SKM-1 (cell line): ENCODE results near the gene CD59.

Source experiments
- DNase-seq: peaks from one replicate; lab custom pipeline; 2025; ENCODE audit not compliant: unreplicated experiment; lab: John Stamatoyannopoulos, UW

CD59 gene, protein sequence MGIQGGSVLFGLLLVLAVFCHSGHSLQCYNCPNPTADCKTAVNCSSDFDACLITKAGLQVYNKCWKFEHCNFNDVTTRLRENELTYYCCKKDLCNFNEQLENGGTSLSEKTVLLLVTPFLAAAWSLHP

DNA sequence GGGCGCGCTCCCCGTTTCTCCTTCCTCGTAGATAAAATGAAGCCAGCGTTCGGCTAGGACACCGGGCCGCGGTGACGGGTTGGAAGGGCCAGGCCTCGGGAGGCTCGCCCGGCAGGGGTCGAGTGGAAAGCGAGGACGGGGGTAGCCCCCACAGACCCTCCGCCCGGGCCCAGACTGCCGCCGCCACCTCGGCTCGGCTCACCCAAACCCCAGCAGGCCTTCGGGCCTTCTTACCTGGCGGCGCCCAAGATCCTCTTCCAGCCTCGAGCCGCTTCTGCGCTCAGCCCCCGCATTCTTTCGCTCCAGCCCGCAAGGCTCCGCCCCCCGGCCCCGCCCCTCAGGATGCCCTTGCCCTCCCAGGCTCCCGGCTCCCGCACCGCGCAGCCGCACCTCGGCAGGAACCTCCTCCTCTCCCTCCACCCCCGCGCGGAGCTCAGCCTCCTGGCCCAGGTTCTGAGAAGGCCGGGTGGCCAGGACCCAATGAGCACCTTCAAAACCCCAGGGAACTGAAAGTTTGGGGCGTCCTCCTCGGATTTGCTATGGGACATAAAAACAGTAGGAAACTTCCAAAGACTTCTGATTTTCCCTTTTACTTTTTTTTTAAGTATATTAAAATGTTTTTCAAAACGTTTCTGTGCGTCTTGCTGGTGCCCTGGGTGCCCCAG lies at the start of gene CD59:
TSS of gene CD59 (minus strand) at position 276 of the 665 bp plus-strand sequence. CDS start 13,978 bp downstream, outside the sequence.
- peak; percentile 75 for DNase-seq

DNA sequence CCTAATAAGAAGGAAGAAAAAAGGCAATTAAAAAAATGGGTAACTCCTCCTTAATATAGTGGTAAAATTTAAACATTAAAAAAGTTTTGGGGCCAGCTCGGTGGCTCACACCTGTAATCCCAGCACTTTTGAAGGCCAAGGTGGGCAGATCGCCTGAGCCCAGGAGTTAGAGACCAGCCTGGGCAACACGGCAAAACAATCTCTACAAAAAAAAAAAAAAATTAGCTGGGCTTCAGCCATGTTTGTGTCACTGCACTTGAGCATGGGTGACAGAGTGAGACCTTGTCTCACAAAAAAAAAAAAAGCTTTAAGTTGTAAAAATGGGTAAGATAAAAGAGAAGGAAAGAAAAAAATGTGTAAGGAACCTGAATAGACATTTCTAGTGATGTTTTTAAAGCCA lies 49.4 kb upstream of the CD59 start:
- no peak for DNase-seq

DNA sequence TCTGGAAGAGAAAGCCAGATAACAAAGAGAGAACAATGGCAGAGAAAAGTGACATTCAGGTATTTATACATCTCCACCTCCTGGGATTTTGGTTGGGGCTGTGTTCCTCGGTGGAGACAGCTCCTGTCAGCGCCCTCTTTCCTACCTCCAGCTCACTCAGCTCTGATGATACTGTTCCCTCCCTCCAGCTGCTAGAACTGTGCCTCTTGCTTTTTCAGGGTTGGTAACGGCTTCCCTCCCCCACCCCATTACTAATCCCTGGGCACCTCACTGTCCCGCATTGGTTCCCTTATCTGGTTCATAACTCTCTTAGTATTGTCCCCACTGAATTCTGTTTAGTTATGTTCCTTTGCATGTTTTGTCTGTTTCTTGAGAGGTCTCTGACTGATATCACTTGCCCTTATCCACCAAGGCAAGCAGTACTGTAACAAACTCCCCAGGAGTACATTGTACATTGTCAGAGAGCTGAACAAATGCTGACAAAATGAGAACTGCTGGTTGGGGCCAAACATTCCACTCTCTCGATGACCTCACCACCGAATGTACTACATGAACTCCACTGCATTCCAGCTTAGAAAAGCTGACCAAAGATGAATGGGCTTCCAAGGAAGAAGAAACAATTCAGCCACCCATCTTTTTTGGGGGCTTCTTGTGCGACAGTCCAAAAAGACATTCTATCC lies 43.8 kb upstream of the CD59 start:
- no peak for DNase-seq

DNA sequence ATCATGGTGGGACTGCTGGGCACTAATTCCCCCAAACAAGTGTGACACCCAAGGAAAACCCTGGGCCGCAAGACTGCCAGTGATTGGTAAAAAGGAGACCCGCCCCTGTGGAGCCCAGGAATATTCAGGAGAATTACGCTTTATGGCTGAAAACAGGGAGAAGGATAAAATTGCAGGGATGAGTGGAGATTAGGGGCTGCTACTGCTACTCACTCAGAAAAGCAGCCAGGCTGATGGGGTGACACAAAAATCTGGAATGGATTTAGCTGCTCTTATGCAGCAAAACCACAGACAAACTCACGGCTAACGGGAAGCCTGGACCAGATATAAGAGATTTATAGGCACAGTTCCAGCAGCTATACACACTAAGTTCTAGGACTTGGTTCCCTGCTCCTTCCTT lies 42.5 kb upstream of the CD59 start:
- no peak for DNase-seq

DNA sequence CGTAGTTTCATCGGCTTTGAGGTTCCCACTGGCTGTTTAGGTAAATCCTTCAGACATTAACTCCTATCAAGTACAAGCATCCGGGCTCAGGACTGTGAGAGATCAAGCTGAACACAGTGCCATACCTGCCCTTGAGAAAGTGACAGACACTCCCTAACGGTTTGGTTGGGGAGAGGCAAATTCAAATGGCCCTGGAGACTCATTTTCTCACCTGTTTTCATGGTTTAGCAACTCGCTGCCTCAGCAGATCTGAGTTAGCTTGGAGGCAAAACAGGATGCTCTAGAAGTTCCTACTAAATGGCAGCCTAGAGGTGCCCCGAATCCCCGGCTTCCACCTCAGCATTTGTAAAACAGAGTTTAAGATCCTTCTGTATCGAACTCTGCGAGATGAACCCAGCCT lies 41.7 kb upstream of the CD59 start:
- DNase-seq = no peak

DNA sequence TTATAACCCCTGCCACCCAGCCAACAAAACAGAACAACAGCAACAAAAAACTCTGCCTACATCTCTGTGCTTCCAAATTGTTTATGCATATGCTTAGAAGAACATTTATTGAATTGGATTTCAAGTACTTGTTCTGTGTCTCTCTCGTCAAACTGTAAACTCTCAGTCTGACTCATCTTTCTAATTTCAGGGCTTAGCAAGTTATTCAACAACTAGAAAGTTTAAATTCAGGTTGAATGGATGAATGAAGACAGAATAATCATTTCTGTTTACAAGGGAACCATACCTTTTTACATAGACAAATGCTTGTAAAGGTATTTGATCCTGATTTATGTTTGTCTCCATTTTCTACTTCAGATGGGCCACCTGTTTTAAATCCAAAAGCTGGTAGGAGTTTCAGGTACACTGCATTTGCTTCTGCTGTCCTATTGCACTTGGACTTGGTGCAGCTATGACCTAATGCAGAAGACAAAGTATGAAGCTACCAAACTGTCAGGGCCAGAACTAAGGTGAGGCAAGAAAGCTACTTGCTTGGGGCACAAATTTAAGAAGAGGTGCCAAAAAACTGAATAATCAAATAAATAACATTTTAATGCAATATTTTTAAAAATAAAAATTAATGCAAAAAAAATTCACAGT lies 39.7 kb upstream of the CD59 start:
- no peak for DNase-seq

DNA sequence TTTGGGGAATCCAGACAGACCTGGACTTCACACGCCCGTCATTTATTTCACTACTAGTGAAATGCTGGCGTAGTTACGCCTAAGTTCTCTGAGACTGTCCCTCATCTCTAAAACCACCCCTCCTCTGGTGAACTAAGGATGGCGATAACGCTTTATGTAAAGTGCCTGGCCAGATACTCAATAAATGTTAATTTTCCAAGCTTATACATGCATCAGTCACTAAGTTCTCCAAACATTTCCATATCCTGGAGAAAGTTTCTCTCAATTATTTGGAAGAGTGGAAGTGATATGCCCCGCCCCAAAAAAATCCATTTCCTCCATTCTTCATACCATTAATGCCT lies 39.2 kb upstream of the CD59 start:
- DNase-seq = no peak

DNA sequence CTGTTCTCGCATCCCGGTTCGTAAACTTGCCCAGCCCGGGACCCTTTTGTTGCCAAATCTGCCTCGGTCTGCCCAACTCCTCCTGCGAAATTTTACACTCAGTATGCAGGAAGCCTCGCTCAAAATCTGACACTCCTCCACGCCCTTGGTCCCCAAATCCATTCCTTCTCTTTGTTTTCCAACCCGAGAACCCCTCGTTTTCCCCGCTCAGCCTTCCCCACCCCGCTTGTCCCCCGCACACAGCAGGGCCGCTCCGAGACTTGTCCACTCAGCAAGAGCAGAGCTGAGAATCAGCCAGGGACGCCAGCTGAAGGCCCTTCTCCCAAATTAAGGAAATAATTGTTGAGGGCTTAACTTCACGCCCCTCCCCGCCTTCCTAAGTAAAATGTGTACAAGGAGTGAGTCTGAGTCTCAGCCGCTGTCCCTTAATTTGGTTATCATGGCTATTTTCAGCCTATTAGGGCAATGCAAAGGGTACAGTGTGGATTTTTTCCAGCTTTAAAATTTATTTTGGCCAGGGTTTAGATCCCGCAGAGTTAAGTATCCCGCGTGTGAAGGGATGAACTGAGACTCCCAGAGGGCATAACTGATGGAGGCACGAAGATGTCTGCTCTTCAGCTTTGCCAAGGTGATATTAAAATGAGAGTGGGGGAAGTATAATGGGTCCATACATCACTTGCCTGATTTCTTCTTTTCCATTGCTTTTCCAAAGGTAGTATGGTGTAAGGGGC lies 38.7 kb upstream of the CD59 start:
- no peak for DNase-seq

DNA sequence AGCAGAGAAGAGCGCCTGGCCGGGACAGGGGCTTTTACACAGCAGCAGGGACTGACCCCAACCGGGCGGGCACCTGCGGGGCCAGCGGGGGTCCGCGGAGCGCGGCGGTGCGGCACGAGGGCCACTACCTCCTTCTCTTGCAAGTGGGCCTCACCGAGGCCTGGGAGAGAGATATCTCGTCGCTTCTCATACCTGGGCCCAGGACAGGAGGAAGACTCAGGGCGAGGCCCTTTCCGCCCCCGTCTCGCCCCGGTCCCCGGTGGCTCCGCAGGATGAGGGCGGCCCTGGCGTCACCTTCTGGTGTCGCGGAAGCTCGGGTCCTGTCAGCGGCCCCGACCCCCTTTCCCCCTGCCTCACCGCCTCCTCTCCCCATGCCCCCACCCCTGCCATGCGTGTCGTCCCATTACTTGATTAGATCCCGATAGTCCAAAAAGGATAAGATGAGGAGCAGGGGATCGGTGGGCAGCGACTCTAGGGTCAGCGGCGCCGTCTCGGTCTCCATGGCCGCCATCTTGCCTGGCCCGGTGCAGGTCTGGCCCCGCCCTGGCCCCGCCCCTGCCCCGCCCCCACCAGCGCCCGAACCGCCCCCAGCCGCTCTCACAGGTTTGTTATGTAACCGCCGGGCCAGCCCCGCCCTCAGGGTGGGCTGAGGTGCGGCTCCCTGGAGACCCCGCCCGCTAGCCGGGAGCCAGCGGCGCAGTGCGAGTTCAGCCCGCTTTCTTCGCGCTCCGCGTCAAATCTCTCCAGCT lies 37.9 kb upstream of the CD59 start, which contains the start of gene FBXO3:
TSS of gene FBXO3 (minus strand) at position 534 of the 749 bp plus-strand sequence. CDS start at position 511, 23 bp downstream.
- DNase-seq = peak; percentile 69

DNA sequence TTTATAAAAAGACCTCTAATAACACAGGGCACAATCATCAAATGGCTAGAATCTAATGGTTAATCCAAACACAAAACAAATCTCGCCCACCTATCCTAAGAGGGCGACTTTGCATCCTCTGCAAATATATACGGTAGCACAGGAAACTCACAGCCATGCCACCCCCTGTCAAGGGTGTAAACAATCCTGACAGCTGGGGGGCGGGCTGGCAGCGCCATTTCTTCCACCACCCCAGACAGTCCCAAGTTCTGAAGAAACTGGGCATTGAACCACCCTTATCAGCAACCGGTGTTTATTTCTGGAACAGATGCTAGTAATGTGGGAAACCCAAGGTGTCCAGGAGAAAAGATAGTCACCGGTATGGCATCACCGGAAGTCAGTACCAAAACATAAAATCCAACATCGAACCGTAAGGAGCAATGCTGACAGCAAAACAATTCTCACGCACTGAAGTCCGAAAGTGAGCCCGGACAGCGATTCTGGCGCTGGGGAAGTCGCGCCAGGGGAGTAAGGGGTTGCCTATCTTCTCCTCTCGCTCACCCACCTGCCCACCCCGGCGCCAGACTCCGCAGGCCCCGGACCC lies 37.3 kb upstream of the CD59 start:
- no peak for DNase-seq

DNA sequence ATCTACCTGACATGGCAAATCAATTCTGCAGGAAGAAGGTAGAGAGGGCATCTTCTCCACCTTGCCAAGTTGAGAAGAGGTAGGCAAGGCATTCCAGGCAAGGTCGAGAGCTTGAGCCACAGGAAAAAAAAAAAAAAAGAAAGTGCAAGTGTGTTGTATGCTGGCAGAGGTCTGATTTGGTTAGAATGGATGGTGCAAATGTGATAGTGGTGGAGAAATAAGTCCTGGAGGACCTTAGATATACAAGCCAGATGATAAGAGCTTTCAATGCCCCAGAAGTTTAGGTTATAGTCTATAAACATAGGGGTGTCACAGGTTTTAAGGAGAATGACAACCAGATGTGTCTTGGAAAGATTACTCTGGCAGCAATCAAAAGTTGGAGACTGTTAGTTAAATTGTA lies 36.6 kb upstream of the CD59 start:
- no peak for DNase-seq

DNA sequence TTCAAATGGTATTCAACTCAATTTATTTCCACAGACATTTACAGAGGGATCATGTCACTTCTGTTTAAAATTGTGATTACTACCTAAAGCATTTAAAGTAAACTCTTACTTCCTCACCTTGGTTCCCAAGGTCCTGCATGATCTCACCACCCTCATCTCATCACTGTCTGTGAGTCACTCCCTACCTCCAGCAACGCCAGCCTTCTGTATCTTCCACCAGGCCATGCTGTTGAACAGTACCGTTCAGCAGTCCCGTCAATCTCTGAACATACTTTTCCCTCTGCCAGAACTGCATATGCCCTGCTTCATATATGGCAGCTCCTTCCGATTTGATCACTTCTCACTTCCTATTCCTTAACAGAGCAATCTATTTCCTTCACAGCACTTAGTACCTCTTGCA lies 36.1 kb upstream of the CD59 start:
- DNase-seq = no peak

DNA sequence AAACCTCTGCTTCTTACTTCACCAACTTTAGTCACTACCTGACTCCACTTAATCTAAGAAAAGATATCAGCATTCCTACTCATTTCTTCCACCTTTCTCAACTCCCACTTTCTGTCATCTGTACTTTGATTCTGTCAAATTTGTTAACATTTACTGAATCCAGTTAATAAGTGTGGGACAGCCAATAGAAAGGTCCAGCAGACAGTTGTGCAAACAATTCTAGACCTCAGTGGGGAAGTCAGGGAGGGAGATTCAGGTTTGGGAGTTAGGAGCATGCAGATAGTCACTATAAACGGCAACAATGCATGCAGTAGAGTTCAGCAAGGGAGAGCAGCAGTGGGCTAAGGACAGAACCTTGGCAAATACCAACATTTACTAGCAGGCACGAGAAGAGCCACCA lies 34.0 kb upstream of the CD59 start:
- no peak for DNase-seq

DNA sequence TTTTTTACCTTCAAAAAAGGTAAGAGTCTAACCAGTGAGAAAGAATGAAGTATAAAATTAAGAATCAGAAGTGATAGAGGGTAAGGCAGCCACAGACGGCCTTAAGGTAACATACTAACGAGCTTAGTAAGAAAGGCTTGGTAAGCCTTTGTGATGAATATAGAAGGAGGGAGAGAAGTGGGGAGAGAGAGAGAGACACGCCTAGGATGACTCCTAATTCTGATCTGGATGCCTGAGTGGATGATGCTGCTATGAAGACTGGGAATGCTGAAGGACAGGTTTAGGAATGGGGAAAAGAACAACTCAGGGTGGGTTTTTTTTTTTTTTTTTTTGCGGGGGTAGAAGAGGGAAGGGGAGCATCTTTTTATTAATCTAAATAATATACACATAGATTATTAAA lies 33.3 kb upstream of the CD59 start:
- no peak for DNase-seq

DNA sequence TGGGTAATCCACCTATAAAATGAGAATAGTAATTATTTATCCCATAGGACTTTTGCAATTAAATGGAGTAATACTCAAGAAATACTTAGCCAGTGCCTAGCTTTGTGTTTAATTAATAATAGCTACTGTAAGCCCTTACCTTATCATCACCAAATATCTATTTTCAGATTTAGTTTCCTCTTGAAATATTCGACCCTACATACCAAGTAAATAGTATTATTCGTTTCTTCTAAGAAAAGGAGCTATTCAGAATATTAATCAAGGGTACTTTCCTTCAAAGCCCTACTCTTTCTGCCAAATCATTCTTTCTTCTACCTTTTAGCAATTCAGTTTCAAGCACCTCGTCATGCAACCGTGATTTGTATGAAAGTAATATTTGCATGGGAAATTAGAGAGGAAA lies 31.4 kb upstream of the CD59 start:
- DNase-seq = no peak

DNA sequence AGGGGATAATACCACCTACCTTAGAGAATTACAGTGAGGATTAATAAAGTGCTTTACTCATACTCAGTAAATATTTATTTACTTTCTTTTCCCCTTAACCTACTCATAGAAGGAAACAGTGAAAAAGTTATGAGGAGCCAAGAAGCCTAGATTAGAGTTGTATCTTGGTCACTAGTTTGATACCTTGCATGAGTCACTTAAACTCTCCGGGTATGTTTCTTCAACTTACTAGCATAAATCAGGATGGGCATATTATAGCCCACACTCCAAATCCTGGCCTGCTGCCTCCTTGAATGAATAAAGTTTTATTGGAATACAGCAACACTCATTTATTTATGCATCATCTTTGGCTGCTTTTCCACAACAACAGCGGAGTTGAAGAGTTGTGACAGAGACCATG lies 29.9 kb upstream of the CD59 start:
- no peak for DNase-seq

DNA sequence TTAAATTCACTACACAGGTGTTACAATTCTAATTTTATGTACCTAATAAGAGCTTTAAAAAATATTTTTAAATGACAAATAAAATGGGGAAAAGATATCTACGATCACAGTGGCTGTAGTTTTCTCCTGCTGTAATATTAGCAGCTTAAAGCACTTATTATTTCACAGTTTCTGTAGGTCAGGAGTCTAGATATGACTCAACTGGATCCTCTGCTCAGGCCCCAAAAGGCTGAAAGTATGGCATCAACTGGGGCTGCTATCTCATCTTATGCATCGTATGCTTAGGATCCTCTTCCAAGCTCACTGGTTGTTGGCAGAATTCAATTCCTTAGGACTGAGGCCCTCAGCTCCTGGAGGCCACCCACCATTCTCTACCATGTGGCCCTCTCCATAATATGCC lies 25.2 kb upstream of the CD59 start:
- no peak for DNase-seq

DNA sequence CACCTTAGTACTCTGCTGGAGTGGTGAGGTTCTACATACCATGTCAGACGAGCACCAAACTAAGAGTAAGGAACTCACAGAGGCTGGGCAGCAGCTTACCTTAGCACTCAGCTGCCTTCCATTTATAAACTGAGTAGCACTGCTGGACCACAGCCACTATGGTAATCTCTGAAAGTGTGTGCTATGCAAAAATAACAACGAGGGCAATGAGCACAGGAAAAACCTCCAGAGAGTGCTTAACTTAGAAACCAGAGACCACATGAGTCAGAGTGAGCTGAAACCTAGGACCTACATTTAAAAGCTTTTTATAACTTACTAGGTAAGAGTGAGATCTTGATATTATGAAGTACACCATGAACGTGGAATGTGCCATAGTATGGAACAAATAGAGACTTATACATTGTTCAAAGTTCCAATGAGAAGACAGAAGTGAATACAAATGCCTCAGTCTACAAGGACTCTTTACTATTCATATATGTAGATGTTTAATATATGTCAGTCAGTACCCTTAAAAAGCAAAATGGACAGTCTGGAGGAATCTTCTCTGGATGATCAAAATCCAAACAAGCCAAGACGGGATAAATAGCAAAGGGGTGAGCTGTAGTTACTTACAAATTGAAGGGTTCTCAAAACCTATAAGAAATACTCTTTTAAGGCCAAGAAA lies 17.2 kb upstream of the CD59 start:
- DNase-seq = no peak

DNA sequence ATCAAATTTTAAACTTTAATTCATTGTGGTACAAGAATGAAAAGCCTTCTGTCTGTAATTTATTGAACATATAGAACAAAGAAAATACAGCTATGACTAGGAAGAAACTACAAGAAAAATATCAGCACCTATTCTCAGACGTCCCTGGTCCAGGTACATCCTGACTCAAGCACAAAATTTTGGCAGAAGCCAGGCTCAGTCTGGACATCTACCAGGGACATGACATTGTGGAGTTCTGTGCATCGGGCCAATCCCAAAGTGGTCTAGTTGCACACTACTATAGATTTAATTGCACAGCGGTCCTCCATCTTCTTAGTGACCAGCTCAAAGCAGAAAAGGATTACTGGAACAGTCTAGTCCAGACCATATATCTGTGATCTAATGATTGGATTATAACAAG lies 15.7 kb upstream of the CD59 start:
- DNase-seq = no peak

DNA sequence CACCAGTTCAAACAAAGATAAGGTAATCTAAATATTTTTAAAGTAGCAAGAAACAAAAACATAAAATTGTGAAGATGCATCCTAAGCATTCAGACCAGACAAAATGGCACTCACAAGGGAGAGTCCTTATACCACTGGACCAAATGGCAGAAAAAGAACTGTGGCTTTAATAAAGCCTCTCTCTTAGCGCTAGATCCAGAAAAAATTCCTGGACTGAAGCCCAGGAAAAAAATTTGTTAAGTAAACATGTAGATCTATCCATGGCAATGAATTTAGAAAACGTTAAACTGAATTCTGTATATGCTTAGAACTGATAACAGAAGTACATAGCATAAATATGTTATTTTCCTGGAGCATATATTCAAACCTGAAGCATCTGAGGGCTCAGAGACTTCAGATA lies 11.8 kb upstream of the CD59 start:
- no peak for DNase-seq
